A549 (cell line): ENCODE measurements around the gene LTV1.
"Not testable (repeated sequence)": the region's sequence is repeated elsewhere in the genome, so short reads cannot be mapped to it uniquely, and the experiment has no call there.

Experiments
- ZSCAN20 ChIP-seq: fragments of 250-450 bp; sonication (Bioruptor Pico); IDR thresholded peaks from 2 replicates; pipeline ENCODE4 v1.8.0; 2022; ENCODE audit warnings: mild to moderate bottlenecking, moderate library complexity
- TF ChIP-seq, protein P1 (sequence below): fragments of >200 bp; sonication (Bioruptor Twin); formaldehyde crosslinking; IDR thresholded peaks from 3 replicates; pipeline ENCODE4 v1.5.1; 2016

DNA sequence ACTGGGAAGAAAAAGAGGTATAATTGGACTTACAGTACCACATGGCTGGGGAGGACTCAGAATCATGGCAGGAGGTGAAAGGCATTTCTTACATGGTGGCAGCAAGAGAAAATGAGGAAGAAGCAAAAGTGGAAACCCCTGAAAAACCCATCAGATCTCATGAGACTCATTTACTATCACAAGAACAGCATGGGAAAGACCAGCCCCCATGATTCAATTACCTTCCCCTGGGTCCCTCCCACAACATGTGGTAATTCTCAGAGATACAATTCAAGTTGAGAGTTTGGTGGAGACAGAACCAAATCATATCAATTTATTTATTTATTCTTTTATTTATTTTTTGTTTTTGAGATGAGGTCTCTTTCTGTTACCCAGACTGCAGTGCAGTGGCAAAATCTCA lies 31.4 kb downstream of the LTV1 start:
- not testable (repeated sequence) for TF ChIP-seq ZSCAN20 (CRISPR knock-in tag)
- TF ChIP-seq, protein P1, sequence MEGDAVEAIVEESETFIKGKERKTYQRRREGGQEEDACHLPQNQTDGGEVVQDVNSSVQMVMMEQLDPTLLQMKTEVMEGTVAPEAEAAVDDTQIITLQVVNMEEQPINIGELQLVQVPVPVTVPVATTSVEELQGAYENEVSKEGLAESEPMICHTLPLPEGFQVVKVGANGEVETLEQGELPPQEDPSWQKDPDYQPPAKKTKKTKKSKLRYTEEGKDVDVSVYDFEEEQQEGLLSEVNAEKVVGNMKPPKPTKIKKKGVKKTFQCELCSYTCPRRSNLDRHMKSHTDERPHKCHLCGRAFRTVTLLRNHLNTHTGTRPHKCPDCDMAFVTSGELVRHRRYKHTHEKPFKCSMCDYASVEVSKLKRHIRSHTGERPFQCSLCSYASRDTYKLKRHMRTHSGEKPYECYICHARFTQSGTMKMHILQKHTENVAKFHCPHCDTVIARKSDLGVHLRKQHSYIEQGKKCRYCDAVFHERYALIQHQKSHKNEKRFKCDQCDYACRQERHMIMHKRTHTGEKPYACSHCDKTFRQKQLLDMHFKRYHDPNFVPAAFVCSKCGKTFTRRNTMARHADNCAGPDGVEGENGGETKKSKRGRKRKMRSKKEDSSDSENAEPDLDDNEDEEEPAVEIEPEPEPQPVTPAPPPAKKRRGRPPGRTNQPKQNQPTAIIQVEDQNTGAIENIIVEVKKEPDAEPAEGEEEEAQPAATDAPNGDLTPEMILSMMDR = not testable (repeated sequence)
